Airway epithelial cell (primary cell): ENCODE data around the gene POC1B. TPM values are rescaled to one million over a fixed set of nuclear protein-coding genes. Genes with fewer than 3 reads are reported as not detected.

Source experiments
- total RNA-seq: library from RNA; depleted of rRNA; stranded (reverse); fragments of >200 nt; gene quantifications from 2 replicates; pipeline ENCODE4 v1.2.3, GENCODE V29; 2015

Gene POC1B
- total RNA-seq = 8.7 and 16.2 TPM in 2 replicates

GRCh38 chr12:89525824-89526770, at the start of gene POC1B:
Gene POC1B (minus strand): TSS chr12:89526047. CDS start chr12:89525895, 152 bp downstream.

GRCh38 chr12:89524541-89525304, 1.1 kb downstream of the POC1B start, which contains the start of gene GALNT4:
Gene GALNT4 (minus strand): TSS chr12:89524796. CDS start chr12:89524549, 247 bp downstream.

Other genes starting within 250 kb of the POC1B start
- 76.9 and 106 TPM in 2 replicates for gene DUSP6, start 173.5 kb downstream of the POC1B start, total RNA-seq
- 2.3 and 4.6 TPM in 2 replicates for gene GALNT4, start 1.3 kb downstream of the POC1B start, total RNA-seq
- 26.9 and 29.9 TPM in 2 replicates for gene ATP2B1, start 182.8 kb upstream of the POC1B start, total RNA-seq